BJ (cell line): ENCODE measurements around the gene GNPAT. TPM values are rescaled to one million over a fixed set of nuclear protein-coding genes. Genes with fewer than 3 reads are reported as not detected.

Experiments used
- CTCF ChIA-PET: fragments of 350-600 bp; formaldehyde crosslinking; extraction: SDS; loops from one replicate; lab custom pipeline; 2021; ENCODE audit warnings: antibody characterized with exemption, inconsistent platforms; lab: Yijun Ruan, JAX
- POLR2A ChIA-PET: fragments of 300-600 bp; sonication (Branson Sonifier 250); formaldehyde crosslinking; extraction: SDS; loops from one replicate; lab custom pipeline; 2021; ENCODE audit warnings: antibody characterized with exemption; lab: Charles Lee
- DNase-seq: peaks from one replicate; pipeline ENCODE4 v3.0.0-alpha.2; 2011; ENCODE audit warnings: low read depth
- H3K27me3 ChIP-seq: 2 replicates; pipeline ENCODE4 v1.6.0; 2011; ENCODE audit warnings: low read length; ENCODE audit not compliant: control insufficient read depth, insufficient read depth
- H3K36me3 ChIP-seq: 2 replicates; pipeline ENCODE4 v1.5.1; 2011; ENCODE audit warnings: low read length; ENCODE audit not compliant: control insufficient read depth, insufficient read depth
- H3K4me3 ChIP-seq: 2 replicates; pipeline ENCODE4 v1.5.1; 2011; ENCODE audit warnings: low read depth, mild to moderate bottlenecking, control low read depth, low read length
- CTCF ChIP-seq: IDR thresholded peaks from 2 replicates; pipeline ENCODE4 v1.5.1; 2011; ENCODE audit warnings: low read depth, mild to moderate bottlenecking, control low read depth, inconsistent platforms, low read length, moderate library complexity; ENCODE audit not compliant: insufficient read depth
- polyA plus RNA-seq: library from polyadenylated mRNA; depleted of rRNA; stranded (reverse); fragments of >200 nt; gene quantifications from 2 replicates; pipeline ENCODE4 v1.2.3, GENCODE V29; 2011; rRNA removed
- small RNA-seq: library from RNA; depleted of rRNA; stranded (forward); fragments of <200 nt; gene quantifications from one replicate; pipeline ENCODE3, GENCODE V24; 2012; ENCODE audit warnings: low replicate concordance, low read depth; ENCODE audit not compliant: insufficient read length

Gene GNPAT
- polyA plus RNA-seq, 1 experiment: 22.8 TPM

- ChIA-PET POLR2A (no interaction called here), CTCF (interaction anchor here (1.0 kb wide), 1 partner anchor 14 kb away, joined by 3 read pairs; no protein-coding TSS in a partner anchor)
Observed at GRCh38 chr1:231319080-231319479, 78.1 kb downstream of the GNPAT start.

GRCh38 chr1:231322880-231323530, 82.0 kb downstream of the GNPAT start:
- no peak for DNase-seq
- ChIA-PET CTCF (no interaction called here), POLR2A (no interaction called here)
- Histone ChIP-seq H3K36me3 (no peaks in the 10 kb centered on the region), H3K4me3 (no peak overlapping the region), H3K27me3 (no peaks in the 10 kb centered on the region)
- no peak for TF ChIP-seq CTCF

More at GRCh38 chr1:231319080-231319479, 78.1 kb downstream of the GNPAT start:
- H3K4me3 ChIP-seq: no peak overlapping the region
- DNase-seq: no peak
- no peaks in the 10 kb centered on the region for H3K36me3 ChIP-seq
- no peaks in the 10 kb centered on the region for H3K27me3 ChIP-seq
- no peak for TF ChIP-seq CTCF

- TF ChIP-seq CTCF: no peak
- DNase-seq: no peak
- ChIA-PET POLR2A (no interaction called here), CTCF (no interaction called here)
- no peak overlapping the region for H3K4me3 ChIP-seq
- H3K27me3 ChIP-seq: no peaks in the 10 kb centered on the region
- no peaks in the 10 kb centered on the region for H3K36me3 ChIP-seq
Observed at GRCh38 chr1:231324660-231325059, 83.6 kb downstream of the GNPAT start.

GRCh38 chr1:231326248-231326647, 85.2 kb downstream of the GNPAT start:
- no peak for TF ChIP-seq CTCF
- POLR2A ChIA-PET: no interaction called here
- Histone ChIP-seq H3K4me3 (no peak overlapping the region), H3K36me3 (no peaks in the 10 kb centered on the region), H3K27me3 (no peaks in the 10 kb centered on the region)
- no peak for DNase-seq
- CTCF ChIA-PET: interaction anchor here (1.0 kb wide), 1 partner anchor 16 kb away, joined by 3 read pairs; no protein-coding TSS in a partner anchor

Small RNA genes lying within 50 kb of the gene (small RNA-seq; reads per million reads assigned to genes)
- gene RNA5SP80: not detected

Other genes starting within 250 kb of the GNPAT start
- 15.0 and 15.6 TPM in 2 replicates for gene FAM89A, start 201.0 kb upstream of the GNPAT start, polyA plus RNA-seq
- gene TRIM67, start 79.2 kb upstream of the GNPAT start, polyA plus RNA-seq: 0.01 and 0.02 TPM in 2 replicates
- gene EXOC8, start 96.6 kb downstream of the GNPAT start, polyA plus RNA-seq: 2.7 and 4.0 TPM in 2 replicates
- 10.0 and 10.9 TPM in 2 replicates for gene SPRTN, start 97.1 kb downstream of the GNPAT start, polyA plus RNA-seq
- 17.5 and 44.3 TPM in 2 replicates for gene EGLN1, start 181.1 kb downstream of the GNPAT start, polyA plus RNA-seq